ENCODE results near the gene DYNC2H1. TPM values are rescaled to one million over a fixed set of nuclear protein-coding genes. Genes with fewer than 3 reads are reported as not detected.

Gene DYNC2H1
- polyA plus RNA-seq, 1 donor (not counting 4 experiments of a cell fraction or from before 2014, with no cell fraction given), result 18.5 TPM

GRCh38 chr11:103254123-103254522 lies 144.9 kb downstream of the DYNC2H1 start:
- TF ChIP-seq EZH2 (IDR thresholded peaks at IDR 0.05; ENCODE audit: low read length), result no peak
- no peak for TF ChIP-seq CTCF (optimal IDR thresholded peaks at IDR 0.05 in 1 of 3, IDR thresholded peaks at IDR 0.05 in 1 of 3, conservative IDR thresholded peaks at IDR 0.05 in 1 of 3; ENCODE audit: extremely low read depth in 1 of 3, insufficient read depth in 2 of 3, low read length in 3 of 3)
- Histone ChIP-seq H3K27me3 (ENCODE audit: control insufficient read depth, extremely low read depth, insufficient read depth, low read length) (no peaks in the 10 kb centered on the region), H3K79me2 (ENCODE audit: control insufficient read depth, insufficient read depth, low read length) (no peaks in the 10 kb centered on the region), H3K9me1 (ENCODE audit: control insufficient read depth, extremely low read depth, insufficient read depth, low read length) (no peaks in the 10 kb centered on the region), H3K4me1 (ENCODE audit: control insufficient read depth, extremely low read depth, insufficient read depth, low read length) (no peaks in the 10 kb centered on the region), H3K9ac (ENCODE audit: control insufficient read depth, extremely low read depth, insufficient read depth, low read length) (no peak overlapping the region), H4K20me1 (ENCODE audit: control insufficient read depth, extremely low read depth, insufficient read depth, low read length) (no peaks in the 10 kb centered on the region), H3K36me3 (ENCODE audit: control insufficient read depth in 2 of 2, extremely low read depth in 1 of 2, insufficient read depth in 2 of 2, low read length in 2 of 2) (peaks cover 0 to 1% of the 10 kb centered on the region in 2 experiments), H3K27ac (ENCODE audit: control insufficient read depth, insufficient read depth, low read length) (no peak overlapping the region), H3K4me3 (ENCODE audit: control insufficient read depth in 2 of 3, extremely low read depth in 1 of 3, insufficient read depth in 2 of 3, low read depth in 1 of 3, low read length in 3 of 3) (no peak overlapping the region), H3K4me2 (ENCODE audit: control insufficient read depth, extremely low read depth, insufficient read depth, low read depth, low read length) (no peak overlapping the region), H3K9me3 (ENCODE audit: control insufficient read depth, low read depth, low read length) (no peaks in the 10 kb centered on the region), H2AFZ (ENCODE audit: control insufficient read depth, low read length) (no peak overlapping the region)
- dilution Hi-C loops (cut with MboI; ENCODE audit: extremely low pct_ligation_motif_present, low sequenced_read_pairs), result no loop called here
- FAIRE-seq (no peak), DNase-seq (ENCODE audit: low read depth, low spot score) (no peak)

GRCh38 chr11:103257360-103257759 lies 148.1 kb downstream of the DYNC2H1 start:
- Histone ChIP-seq H3K4me2 (ENCODE audit: control insufficient read depth, extremely low read depth, insufficient read depth, low read depth, low read length) (no peak overlapping the region), H3K27me3 (ENCODE audit: control insufficient read depth, extremely low read depth, insufficient read depth, low read length) (no peaks in the 10 kb centered on the region), H3K9me3 (ENCODE audit: control insufficient read depth, low read depth, low read length) (no peaks in the 10 kb centered on the region), H3K9ac (ENCODE audit: control insufficient read depth, extremely low read depth, insufficient read depth, low read length) (no peak overlapping the region), H3K36me3 (ENCODE audit: control insufficient read depth in 2 of 2, extremely low read depth in 1 of 2, insufficient read depth in 2 of 2, low read length in 2 of 2) (peaks cover 0 to 4% of the 10 kb centered on the region in 2 experiments), H3K4me3 (ENCODE audit: control insufficient read depth in 2 of 3, extremely low read depth in 1 of 3, insufficient read depth in 2 of 3, low read depth in 1 of 3, low read length in 3 of 3) (no peak overlapping the region), H3K4me1 (ENCODE audit: control insufficient read depth, extremely low read depth, insufficient read depth, low read length) (no peaks in the 10 kb centered on the region), H3K9me1 (ENCODE audit: control insufficient read depth, extremely low read depth, insufficient read depth, low read length) (no peaks in the 10 kb centered on the region), H4K20me1 (ENCODE audit: control insufficient read depth, extremely low read depth, insufficient read depth, low read length) (no peaks in the 10 kb centered on the region), H3K27ac (ENCODE audit: control insufficient read depth, insufficient read depth, low read length) (no peak overlapping the region), H2AFZ (ENCODE audit: control insufficient read depth, low read length) (no peak overlapping the region), H3K79me2 (ENCODE audit: control insufficient read depth, insufficient read depth, low read length) (no peaks in the 10 kb centered on the region)
- dilution Hi-C loops (cut with MboI; ENCODE audit: extremely low pct_ligation_motif_present, low sequenced_read_pairs), result no loop called here
- no peak for FAIRE-seq
- DNase-seq (ENCODE audit: low read depth, low spot score), result no peak
- TF ChIP-seq EZH2 (IDR thresholded peaks at IDR 0.05; ENCODE audit: low read length) (no peak), CTCF (optimal IDR thresholded peaks at IDR 0.05 in 1 of 3, IDR thresholded peaks at IDR 0.05 in 1 of 3, conservative IDR thresholded peaks at IDR 0.05 in 1 of 3; ENCODE audit: extremely low read depth in 1 of 3, insufficient read depth in 2 of 3, low read length in 3 of 3) (no peak)
